ENCODE results near the gene IGBP1. TPM values are rescaled to one million over a fixed set of nuclear protein-coding genes. Genes with fewer than 3 reads are reported as not detected.

Gene IGBP1
- 68.8 and 101 TPM in 2 replicates for total RNA-seq

GRCh38 chrX:70133303-70134115, at the start of gene IGBP1:
IGBP1 (plus strand) TSS chrX:70133447; CDS start chrX:70133948, 501 bp downstream.

GRCh38 chrX:70176938-70177533, 43.8 kb downstream of the IGBP1 start, which contains the start of gene DGAT2L6:
DGAT2L6 (plus strand) TSS chrX:70177483; CDS start chrX:70177583, 100 bp downstream.

Other genes starting within 250 kb of the IGBP1 start
- not detected in 2 replicates for gene AWAT2, start 83.5 kb upstream of the IGBP1 start, total RNA-seq
- not detected in 2 replicates for gene OTUD6A, start 71.0 kb upstream of the IGBP1 start, total RNA-seq
- not detected in 2 replicates for gene DGAT2L6, start 44.0 kb downstream of the IGBP1 start, total RNA-seq
- not detected in 2 replicates for gene AWAT1, start 101.2 kb downstream of the IGBP1 start, total RNA-seq
- gene P2RY4, start 126.8 kb downstream of the IGBP1 start, total RNA-seq, result 0.44 TPM in 1 of 2 replicates, not detected in the other
- gene ARR3, start 134.9 kb downstream of the IGBP1 start, total RNA-seq, result not detected in 2 replicates
- gene RAB41, start 148.7 kb downstream of the IGBP1 start, total RNA-seq, result not detected in 2 replicates
- gene PDZD11, start 156.5 kb downstream of the IGBP1 start, total RNA-seq, result 62.4 and 64.3 TPM in 2 replicates
- gene KIF4A, start 156.7 kb downstream of the IGBP1 start, total RNA-seq, result 1.3 and 21.1 TPM in 2 replicates

Data from smooth muscle cell of trachea (primary cell).